VCaP (cell line): ENCODE results near the gene LIG3.

Experiments
- H3K27ac ChIP-seq: fragments of 450-650 bp; 2 replicates; pipeline ENCODE4 v1.5.1; 2017
- CTCF ChIP-seq: fragments of 450-650 bp; conservative IDR thresholded peaks from 2 replicates; pipeline ENCODE4 v1.5.1; 2017; ENCODE audit warnings: mild to moderate bottlenecking, moderate library complexity

LIG3 gene

GRCh38 chr17:35056013-35056412 is 75.7 kb downstream of the LIG3 start:
- no peak overlapping the region for H3K27ac ChIP-seq
- no peak for TF ChIP-seq CTCF

GRCh38 chr17:35057332-35057915 is 77.1 kb downstream of the LIG3 start:
- TF ChIP-seq CTCF, result no peak
- peak overlapping the region; percentile 32 for H3K27ac ChIP-seq
